D721Med (cell line): ENCODE results near the gene TTLL8.

ENCODE experiments used
- DNase-seq: peaks from one replicate; pipeline ENCODE4 v3.0.0; 2011; ENCODE audit warnings: low spot score; ENCODE audit not compliant: insufficient read length
- FAIRE-seq: peaks from 2 replicates; lab custom pipeline; 2011; peaks lifted over from hg19 to GRCh38; lab: Jason Lieb, UNC
- TF ChIP-seq, protein P1 (sequence below): IDR thresholded peaks from 2 replicates; pipeline ENCODE4 v1.5.1; 2012; ENCODE audit warnings: mild to moderate bottlenecking, control low read depth; ENCODE audit not compliant: insufficient read depth; ENCODE audit errors: missing control alignments

TTLL8 gene

GRCh38 chr22:50061141-50061823 is 3.2 kb upstream of the TTLL8 start:
- TF ChIP-seq, protein P1, sequence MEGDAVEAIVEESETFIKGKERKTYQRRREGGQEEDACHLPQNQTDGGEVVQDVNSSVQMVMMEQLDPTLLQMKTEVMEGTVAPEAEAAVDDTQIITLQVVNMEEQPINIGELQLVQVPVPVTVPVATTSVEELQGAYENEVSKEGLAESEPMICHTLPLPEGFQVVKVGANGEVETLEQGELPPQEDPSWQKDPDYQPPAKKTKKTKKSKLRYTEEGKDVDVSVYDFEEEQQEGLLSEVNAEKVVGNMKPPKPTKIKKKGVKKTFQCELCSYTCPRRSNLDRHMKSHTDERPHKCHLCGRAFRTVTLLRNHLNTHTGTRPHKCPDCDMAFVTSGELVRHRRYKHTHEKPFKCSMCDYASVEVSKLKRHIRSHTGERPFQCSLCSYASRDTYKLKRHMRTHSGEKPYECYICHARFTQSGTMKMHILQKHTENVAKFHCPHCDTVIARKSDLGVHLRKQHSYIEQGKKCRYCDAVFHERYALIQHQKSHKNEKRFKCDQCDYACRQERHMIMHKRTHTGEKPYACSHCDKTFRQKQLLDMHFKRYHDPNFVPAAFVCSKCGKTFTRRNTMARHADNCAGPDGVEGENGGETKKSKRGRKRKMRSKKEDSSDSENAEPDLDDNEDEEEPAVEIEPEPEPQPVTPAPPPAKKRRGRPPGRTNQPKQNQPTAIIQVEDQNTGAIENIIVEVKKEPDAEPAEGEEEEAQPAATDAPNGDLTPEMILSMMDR: no peak
- FAIRE-seq: no peak
- DNase-seq: no peak

DNA sequence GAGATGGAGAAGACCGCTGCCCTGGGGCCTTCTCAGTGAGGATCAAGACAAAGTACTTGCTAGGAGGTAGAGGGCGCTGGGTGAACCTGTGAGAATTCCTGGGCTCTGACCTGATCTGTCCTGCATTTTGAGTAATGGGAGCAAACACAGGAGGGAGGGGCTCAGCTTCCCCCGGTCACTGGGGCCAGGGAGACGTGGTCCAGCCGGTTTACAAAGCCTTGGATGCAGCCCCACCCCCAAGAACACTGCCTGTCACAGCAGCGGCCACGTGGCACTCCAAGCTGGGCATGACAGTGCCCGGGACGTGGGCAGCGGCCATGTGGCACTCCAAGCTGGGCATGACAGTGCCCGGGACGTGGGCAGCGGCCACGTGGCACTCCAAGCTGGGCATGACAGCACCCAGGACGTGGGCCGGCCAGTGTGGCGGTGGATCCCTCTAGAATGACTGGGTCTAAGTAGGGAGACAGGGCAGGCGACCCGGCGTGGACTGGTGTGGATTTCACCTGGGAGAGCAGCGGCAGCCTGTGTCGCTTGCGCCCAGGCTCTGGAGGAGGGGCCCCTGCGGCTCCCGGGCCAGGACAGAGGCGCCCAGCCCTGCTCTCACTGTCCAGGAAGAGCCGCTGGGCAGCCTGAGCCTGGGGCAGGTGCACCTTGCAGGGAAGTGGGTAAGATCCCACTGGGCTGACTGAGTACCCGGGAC is 2.5 kb upstream of the TTLL8 start:
- no peak for FAIRE-seq
- no peak for DNase-seq
- TF ChIP-seq, protein P1: no peak

- DNase-seq (no peak), FAIRE-seq (no peak)
- TF ChIP-seq, protein P1: no peak
These were observed 1.8 kb upstream of the TTLL8 start for GRCh38 chr22:50059881-50060262.

DNA sequence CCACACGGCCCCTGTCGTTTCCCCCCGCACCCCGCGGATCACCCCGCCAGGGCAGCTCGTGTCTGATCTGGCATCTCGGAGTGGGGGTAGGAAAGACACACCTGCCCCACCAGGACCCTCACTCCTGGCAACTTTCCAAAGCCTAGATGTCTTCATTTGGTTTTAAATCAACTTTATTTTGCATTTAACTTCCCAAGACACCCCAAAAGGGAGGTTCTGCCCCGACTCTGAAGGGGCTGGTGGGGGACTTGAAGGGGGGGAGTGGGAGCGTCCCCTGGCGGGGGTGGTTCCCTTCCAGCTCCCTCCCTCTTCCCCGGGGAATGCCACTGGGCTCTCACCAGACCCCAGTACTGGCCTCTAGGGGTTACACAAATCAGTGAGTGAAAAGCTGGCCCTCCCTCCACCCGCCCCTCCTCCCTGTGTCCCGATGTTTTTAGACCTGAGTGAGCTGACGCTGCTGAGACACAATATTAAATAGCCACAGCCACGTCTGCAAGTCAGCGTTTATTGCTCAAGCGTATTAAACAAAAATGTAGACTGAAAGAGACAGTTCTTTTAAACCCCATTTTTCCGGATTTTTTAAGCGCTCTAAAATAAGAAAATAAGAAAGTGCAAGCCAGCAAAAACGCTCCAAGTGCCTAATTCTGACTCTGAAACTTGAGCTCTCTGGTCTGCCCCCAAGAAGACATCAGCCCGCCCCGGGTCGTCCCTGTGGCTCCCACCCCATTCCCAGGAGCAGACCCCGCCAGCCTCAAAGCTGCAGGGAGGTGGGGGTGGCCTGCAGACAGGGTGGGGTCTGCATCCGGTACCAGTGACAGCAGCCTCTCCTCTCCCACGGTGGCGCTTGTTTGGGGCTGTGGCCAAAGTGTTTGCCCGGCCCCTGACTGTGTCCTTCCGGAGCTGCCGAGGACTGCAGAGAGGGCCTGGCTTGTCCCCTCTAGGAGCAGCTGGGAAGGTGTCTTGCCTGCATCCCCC is 1.1 kb upstream of the TTLL8 start:
- TF ChIP-seq, protein P1: no peak
- no peak for FAIRE-seq
- DNase-seq: no peak

GRCh38 chr22:50057278-50058060 is 629 bp downstream of the TTLL8 start:
- no peak for FAIRE-seq
- no peak for DNase-seq
- TF ChIP-seq, protein P1: no peak

- FAIRE-seq: no peak
- TF ChIP-seq, protein P1: no peak
- no peak for DNase-seq
These were observed 1.7 kb downstream of the TTLL8 start for GRCh38 chr22:50056214-50056972.
